Right hindlimb (tissue), 1 donor: ENCODE measurements around the gene PHF14.
"Not testable (repeated sequence)": the region's sequence is repeated elsewhere in the genome, so short reads cannot be mapped to it uniquely, and the experiment has no call there.

ENCODE experiments used
- DNase-seq: peaks from one replicate; pipeline ENCODE4 v3.0.0-alpha.2; 2018

PHF14 gene

DNA sequence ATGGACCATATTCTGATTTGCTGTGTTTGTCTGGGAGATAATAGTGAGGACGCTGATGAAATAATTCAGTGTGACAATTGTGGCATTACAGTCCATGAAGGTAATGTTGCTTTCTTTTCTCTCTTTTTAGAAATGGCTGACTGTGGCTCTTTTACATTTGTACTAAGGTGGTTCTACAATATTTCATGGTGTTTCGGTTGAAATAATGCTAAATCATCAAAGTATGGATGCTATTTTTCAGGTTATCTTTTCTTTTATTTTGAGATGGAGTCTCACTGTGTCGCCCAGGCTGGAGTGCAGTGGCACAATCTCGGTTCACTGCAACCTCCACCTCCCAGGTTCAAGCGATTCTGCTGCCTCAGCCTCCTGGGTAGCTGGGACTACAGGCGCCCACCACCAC lies 17.1 kb downstream of the PHF14 start:
- DNase-seq = not testable (repeated sequence)

DNA sequence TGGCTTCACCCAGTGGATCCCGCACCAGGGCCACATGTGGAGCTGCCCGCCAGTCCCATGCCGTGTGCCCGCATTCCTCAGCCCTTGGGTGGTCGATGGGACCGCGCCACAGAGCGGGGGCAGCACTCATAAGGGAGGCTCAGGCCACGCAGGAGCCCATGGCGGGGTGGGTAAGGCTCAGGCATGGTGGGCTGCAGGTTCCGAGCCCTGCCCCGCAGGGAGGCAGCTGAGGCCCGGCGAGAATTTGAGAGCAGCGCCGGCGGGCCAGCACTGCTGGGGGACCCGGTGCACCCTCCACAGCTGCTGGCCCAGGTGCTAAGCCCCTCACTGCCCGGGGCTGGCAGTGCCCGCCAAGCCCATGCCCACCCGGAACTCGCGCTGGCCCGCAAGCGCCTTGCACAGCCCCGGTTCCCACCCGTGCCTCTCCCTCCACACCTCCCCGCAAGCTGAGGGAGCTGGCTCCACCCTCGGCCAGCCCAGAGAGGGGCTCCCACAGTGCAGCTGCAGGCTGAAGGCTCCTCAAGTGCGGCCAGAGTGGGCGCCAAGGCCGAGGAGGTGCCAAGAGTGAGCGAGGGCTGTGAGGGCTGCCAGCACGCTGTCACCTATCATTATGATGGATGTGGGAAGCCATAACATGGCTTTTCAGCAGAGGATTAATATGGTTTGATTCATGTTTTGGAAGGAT lies 22.0 kb downstream of the PHF14 start:
- DNase-seq = not testable (repeated sequence)

DNA sequence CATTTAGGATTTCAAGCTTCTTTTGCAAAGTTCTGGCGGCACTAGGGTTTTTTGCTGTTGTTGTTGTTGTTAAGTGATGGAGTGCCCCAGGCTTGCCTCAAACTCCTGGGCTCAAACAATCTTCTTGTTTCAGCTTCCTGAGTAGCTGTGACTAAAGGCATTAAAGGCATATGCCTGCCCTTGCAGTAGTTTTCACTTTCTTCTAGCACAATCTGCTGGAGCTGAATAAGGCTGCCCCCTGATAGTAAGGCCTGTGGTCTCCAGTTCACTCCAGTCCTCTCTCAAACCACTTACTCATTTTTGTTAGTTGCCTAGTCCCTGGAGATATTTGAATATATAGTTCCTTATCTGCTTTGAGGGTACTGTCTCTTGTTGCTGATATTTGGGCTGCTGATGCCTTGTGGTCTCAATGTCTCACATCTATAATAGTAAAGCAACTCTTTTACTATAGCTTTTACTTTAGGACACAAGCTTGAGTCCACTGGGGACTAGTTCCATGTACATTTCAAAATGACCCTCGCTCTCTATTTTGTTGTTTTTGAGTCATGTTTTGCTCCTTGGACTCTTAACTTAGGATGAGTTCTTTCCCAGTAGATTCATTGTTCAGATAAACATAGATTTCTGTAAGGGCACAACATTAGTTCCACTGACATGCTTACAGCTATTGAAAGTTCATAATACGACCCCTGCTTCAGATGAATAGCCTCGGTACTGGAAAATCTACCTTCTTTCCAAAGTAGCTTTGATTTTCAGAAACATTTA lies 25.5 kb downstream of the PHF14 start:
- DNase-seq = no peak

DNA sequence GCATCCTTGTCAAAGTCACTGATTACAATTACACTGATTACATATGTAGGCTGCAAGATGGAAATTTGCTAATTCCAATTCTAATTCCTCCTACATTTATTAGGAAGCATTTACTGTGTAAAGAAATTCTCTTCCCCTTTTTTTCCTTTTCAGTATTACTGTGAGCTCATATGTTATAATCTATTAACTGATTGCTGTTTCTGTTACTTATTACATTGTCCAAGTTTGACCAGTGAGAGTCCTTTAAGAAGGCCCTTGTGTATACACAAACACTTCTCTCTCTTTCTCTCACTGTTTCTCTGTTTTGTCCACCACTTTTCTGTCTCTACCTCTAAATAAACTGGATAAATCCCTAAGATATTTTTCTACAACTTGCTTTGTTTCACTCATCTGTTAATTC lies 31.5 kb downstream of the PHF14 start:
- DNase-seq = no peak

DNA sequence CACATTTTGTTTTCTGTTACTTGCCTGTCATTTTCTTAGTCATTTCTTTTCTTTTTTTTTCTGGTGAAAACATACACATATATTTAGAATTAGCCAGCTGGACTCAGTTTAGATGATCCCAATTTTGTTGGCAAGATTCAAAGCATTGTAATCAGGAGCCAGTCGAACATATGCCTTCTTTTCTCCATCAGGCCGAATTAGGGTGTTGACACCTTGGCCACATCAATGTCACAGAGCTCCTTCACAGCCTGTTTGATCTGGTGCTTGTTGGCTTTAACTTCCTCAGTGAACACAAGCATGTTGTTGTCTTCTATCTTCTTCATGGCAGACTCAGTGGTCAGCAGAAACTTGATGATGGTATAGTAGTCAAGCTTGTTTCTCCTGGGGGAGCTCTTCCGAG lies 32.6 kb downstream of the PHF14 start:
- DNase-seq = no peak

DNA sequence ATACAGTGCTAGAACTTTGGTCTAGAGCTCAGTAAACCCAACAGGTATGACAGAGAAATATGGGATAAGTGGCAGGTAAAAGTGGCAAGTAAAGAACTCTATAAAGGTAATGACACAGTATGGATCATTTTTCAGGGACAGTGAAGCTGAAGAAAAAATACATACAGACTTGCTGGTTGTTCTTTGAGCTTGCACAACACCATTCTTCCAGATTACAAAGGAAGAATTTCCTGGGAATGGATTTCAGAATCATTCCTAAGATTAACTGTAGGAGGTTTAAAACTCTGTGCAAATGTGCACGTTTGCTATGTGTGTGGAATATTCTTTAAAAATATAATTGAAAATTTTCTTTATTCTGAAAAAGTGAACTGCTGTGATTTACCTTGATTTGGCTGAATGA lies 36.0 kb downstream of the PHF14 start:
- no peak for DNase-seq

DNA sequence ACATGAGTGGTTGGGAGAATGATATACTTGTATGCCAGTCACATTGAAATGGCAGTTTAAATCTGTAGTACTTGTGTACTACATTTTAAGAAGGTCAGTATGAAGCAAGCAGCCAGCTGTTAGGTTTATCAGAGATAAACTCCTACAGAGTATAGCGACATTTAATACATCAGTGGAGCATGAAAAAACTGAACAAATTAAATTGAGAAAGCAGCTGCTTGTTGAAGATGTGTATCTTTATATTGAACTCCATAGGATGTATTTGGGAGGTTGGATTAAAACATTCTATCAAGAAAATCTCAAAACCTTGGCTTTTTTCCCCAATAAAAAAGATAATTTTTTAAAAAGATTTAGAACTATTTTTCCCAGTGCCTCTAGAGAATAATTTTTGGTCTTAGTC lies 47.8 kb downstream of the PHF14 start:
- no peak for DNase-seq

DNA sequence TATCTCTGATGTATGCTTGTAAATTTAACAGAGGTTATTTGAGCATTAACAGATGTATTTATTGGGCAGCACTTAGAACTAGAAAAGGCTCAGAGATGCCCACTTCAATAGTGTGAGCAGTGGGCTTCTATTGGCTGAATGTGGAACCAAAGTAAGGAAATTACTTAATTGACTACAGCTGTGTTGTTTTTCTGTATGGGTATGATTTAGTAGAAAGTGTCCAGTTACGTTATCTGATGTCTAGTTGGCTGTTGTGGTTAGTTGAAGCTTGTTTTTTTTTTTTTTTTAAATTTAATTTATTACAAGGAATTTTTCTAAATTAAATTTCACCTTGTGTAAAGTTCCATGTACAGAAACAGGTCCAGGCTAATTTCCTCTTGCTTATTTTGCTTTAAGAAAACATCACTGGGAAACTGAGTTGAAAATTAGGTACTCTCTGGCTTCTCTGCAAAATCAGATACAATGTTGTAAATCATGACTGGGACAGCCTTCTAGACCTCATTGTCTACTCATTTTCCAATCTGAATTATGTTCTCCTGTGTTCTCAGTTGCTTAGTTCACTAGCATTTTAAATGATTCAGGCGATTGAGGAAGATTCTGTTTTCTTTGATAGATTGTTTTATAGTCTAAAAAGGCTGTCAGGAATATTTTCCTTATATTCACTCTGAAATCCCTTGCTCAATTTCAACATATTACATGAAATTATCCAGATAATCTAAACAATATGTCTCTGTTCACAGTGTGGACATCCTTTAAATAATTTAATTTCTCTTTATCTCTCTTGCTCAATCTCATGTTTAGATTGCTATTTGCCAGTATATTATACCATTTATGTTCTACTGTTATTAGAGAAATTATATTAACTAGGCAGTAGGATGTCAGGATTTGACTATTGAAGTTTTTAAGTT lies 53.0 kb downstream of the PHF14 start:
- no peak for DNase-seq

DNA sequence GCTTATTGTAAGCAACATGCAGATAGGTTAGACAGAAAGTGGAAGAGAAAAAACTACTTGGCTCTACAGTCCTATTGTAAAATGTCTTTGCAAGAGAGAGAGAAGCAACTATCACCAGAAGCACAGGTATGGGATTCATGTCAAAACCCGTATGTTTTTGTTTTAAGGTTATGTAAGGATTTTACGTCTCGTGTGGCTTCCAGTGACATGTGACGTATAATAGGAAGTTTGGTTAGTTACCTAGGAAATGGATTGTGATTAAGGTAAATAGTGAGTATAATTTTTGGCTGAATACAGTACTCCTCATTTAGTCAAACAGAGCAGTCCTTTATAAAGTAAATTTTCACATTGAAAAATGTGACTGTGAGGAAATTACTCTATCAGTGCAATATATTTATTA lies 62.0 kb downstream of the PHF14 start:
- no peak for DNase-seq

DNA sequence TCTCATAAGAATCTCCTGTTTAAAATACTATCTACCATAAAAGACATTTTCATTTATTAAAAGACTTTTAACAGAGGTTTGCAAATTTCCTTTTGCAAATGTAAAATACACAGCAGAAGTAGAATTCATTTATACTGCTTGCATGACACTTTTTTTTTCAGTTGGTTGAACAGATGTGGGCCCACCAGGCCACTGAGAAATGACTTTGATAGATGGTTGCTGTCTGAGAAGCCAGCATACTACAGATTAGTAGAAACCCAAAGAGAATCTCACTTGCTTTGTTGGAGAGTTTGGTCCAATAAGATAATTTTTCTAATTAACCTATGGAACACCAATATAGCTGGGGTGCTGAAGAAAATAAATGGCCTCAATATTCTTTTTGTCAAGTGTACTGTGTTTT lies 66.3 kb downstream of the PHF14 start:
- DNase-seq = no peak

DNA sequence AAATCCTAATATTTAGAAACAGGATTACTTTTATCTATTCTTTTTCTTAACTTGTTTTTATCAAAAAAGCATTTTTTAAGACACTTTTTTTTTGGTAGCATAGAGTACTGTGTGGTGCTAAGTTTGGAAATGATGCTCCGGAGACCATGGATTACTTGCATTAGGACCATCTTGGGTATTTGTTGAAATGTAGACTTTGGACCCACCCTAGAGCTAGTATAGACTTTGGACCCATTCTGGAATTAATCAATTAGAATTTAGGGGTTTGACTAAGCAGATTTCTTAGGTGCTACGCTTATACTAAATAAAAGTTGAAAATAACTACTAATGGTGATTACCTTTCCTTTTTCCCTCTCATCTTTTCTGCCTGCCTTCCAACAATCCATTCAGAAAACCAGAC lies 80.4 kb downstream of the PHF14 start:
- DNase-seq = no peak

DNA sequence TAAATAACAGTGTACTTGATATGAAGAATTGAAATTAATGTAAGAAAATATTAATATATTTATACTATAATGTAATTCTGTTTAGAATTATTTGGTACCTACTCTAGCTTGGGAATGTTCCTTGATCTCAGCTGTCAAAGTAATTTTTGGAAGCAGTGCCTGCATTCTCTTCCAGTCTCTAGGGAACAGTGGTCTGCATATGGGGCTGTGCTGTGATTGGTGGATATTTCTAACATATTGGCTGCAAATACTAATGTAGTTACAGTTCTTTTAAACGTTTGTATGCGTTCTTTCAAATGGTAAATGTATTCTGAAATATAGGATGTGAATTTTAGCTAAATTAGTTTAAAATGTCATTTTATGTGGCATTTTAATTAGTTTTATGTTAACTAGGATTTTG lies 87.2 kb downstream of the PHF14 start:
- no peak for DNase-seq

DNA sequence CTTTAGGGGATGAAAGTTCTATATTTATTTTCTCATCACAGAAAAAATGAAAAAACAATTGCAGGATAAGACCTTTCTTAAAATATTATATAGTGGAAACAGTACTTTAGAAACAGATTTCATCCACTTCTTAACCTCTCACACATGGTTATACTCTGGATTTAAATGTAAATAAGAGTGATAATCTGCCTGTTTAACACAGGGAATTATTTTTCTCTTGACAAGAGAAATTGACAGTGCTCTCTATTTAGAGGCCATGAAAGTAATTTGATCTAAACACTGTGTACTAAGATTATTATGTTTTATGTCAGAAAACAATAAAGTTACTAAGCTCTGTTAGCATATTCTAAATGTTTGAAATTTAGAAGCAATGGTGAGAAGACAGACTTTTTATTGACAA lies 88.4 kb downstream of the PHF14 start:
- DNase-seq = no peak

DNA sequence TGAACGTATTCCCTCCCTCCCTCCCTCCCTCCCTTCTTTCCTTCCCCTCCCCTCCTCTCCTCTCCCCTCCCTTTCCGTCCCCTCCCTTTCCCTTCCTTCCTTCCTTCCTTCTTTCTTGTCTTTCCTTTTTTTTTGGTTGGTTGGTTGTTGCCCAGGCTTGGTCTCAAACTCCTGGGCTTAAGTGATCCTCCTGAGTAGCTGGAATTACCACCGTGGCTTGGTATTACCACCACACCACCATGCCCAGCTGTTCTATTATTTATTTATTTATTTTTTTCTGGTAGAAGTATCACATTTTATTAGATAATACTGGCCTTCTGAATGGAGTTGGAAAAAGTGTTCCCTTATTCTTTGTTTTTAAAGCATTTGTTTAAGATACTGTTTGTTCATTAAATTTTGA lies 95.9 kb downstream of the PHF14 start:
- DNase-seq = no peak

DNA sequence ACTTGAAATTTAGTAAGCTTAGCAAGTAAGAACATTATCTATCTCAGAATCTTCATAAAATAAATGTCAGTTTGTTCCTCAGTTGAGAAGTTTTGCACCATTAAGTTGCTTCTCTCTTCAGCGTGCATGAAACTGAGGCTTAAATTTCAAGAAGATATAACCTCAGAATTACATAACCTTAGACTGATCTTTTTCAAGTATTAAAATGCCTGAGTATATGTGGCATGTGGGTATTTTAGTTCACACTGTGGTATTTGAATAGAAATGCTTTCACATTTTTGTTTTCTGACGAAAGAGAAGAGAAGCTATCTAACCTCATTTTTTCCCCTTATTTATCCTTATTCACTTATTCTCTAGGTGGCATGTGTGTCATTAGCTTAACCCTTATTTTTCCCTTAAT lies 104.1 kb downstream of the PHF14 start:
- DNase-seq = no peak

DNA sequence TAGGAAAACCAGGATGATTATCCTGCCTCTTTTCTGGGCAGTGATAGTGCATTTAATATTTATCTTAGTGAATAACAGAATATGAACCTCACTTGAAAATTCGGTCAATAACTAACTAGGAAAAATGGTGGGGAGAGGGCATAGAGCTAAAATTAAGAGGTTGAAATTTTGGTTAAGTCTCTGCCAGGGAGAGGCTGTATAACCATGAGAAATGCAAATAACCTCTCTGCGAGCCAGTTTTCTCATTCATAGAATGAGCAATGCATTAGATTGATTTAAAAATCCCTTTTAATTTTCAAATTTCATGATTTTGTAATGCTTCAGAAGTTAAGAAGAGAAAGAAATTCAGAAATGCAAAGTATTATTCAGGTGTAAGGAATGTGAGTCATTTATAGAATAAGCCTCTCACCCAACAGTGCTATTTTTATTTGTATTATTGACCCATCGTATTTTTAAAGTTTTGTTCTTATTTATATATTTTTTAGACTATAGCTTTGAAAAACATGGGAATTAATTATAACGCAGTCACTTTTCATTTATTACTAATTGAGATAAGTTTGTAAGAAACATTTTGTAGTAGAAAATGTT lies 104.7 kb downstream of the PHF14 start:
- DNase-seq = no peak

DNA sequence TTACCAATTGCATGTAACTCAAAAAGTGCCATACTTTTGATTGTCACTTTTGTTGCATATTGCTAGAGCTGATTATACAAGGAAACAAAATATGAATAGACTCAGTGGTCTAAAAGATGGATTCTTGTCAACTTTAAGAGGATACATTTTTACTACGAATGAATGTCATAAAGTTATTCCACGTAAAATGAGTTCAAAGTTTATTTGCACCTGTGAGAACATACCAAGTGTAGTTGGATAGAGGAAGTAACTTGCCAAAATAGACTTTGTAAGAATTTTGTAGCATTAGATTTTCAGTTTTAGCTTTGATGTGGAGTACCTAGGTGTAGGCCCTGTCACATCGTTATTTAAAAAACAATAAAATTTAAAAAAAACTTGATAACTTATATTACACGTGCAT lies 106.2 kb downstream of the PHF14 start:
- no peak for DNase-seq

DNA sequence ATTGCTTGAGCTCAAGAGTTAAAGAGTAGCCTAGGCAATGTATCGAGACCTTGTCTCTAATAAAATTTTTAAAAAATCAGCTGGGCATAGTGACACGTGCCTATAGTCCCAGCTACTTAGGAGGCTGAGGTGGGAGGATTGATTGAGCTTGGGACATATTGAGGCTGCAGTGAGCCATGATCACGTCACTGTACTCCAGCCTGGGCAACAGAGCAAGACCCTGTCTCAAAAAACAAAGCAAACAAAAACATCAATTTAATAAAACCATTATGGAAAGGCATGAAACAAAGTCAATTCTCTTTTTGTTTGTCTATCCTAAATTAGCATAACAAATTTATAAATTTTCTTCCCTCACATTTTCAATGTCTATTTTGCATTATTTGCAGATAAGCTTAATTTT lies 108.4 kb downstream of the PHF14 start:
- DNase-seq = no peak

DNA sequence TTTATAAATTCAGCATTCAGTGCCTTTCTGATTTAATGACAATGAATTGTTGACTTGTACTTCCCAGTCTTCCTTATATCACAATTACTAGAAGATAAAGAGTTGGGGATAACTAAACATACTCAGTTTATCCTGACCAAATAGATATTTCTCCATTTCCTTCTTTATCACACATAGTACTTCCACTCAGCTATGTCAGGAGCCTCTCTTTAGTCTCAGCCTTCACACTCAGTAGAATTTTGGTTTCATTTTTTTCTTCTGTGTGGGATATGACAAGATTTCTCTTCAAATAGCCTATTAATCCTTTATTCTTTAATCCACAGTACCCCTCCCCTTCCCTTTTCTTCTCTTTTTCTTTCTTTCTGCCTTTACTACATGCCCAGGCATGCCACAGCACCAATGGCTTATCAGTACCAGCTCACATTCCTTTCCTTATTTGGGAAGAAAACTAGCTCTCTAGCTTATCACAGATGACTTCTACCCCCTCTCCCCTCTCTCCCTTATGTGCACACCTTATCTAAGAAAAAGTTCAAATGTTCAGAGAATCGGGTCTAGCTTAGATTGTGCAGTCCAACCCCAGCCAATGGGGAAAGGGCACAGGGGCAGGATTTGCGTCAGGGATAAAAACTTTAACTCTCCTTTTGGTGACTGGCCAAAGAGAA lies 109.0 kb downstream of the PHF14 start:
- DNase-seq = no peak

DNA sequence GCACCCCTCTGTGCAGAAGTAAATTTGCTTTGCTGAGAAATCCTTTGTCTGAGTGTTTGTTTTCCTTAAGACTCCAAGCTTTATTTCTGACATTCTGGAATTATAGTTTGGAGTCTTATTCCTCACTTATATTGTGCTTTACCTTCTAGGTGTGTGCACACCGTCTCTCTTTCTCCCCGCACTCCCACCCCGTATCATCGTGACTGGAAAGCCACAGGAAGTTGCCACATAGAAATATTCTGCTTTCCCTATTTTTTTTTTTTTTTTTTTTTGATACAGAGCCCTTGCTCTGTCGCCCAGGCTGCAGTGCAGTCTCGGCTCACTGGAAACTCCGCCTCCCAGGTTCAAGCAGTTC lies 109.5 kb downstream of the PHF14 start:
- no peak for DNase-seq

DNA sequence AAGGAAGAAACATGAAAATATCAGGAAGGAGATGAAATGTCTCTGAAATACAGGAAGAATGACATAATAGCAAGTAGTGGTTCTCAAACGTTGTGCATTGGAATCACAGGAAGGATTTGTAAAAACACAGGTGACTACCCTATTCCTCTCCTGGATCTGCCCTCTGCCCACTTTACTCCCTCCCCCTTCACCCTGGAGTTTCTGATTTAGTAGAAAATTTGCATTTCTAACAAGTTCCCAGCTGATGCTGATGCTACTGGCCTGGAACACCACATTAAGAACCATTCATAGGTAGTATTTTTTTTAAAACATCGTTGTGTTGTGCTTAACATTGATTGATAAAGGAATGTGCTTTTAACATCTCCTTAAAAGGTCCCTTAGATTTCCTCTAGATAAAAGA lies 130.9 kb downstream of the PHF14 start:
- no peak for DNase-seq

DNA sequence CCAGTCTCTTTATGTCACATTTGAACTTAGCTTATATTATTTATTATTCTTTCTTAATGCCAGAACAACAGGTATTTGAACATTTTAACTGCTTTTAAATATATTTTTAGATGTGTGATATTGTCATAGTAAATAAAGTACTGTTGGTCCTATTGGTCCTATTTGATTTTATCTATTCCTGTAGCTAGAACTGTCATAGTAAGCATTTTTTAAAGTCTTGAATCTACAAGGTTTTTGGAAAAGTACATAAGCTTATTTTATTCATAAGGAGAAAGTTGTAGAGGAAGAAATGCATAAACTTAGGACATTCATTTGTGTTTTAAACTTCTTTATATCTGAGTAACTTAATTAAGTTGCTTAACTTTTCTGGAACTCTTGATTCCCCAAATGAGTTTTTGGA lies 136.0 kb downstream of the PHF14 start:
- DNase-seq = no peak
